HUES6 (cell line): Measurements from ENCODE around the gene NOVA2.

Experiments
- H3K27ac ChIP-seq: 2 replicates; pipeline ENCODE4 v1.7.0; 2013; ENCODE audit warnings: low read depth, mild to moderate bottlenecking, low read length, inconsistent platforms
- H3K27me3 ChIP-seq: 2 replicates; pipeline ENCODE4 v1.6.1; 2013; ENCODE audit warnings: low read length; ENCODE audit not compliant: control insufficient read depth, insufficient read depth
- H3K36me3 ChIP-seq: 2 replicates; pipeline ENCODE4 v1.6.1; 2013; ENCODE audit warnings: low read length; ENCODE audit not compliant: control insufficient read depth, insufficient read depth
- H3K4me1 ChIP-seq: 2 replicates; pipeline ENCODE4 v1.6.1; 2013; ENCODE audit warnings: low read length; ENCODE audit not compliant: control insufficient read depth, insufficient read depth
- H3K4me3 ChIP-seq: 2 replicates; pipeline ENCODE4 v1.5.1; 2013; ENCODE audit warnings: low read depth, low read length
- H3K9ac ChIP-seq: one replicate; pipeline ENCODE4 v1.6.1; 2013; ENCODE audit warnings: mild to moderate bottlenecking, low read length
- H3K9me3 ChIP-seq: 2 replicates; pipeline ENCODE4 v1.6.1; 2013; ENCODE audit warnings: low read depth, low read length; ENCODE audit not compliant: control insufficient read depth, insufficient read depth

Gene NOVA2

GRCh38 chr19:46016426-46017094 is 42.9 kb upstream of the NOVA2 start:
- H3K27ac ChIP-seq, result no peak overlapping the region
- no peak overlapping the region for H3K9ac ChIP-seq
- H3K9me3 ChIP-seq, result no peaks in the 10 kb centered on the region
- peak overlapping the region; percentile 59 for H3K4me3 ChIP-seq
- H3K4me1 ChIP-seq, result peaks cover 17% of the 10 kb centered on the region
- H3K27me3 ChIP-seq, result peaks cover 32% of the 10 kb centered on the region
- 0 out of 2 replicates have a peak, but pooled peaks cover 6% of the 10 kb centered on the region for H3K36me3 ChIP-seq

GRCh38 chr19:46015687-46016425 is 42.2 kb upstream of the NOVA2 start:
- peak overlapping the region; percentile 59 for H3K4me3 ChIP-seq
- H3K27ac ChIP-seq, result no peak overlapping the region
- no peak overlapping the region for H3K9ac ChIP-seq
- H3K9me3 ChIP-seq, result no peaks in the 10 kb centered on the region
- peaks cover 17% of the 10 kb centered on the region for H3K4me1 ChIP-seq
- peaks cover 32% of the 10 kb centered on the region for H3K27me3 ChIP-seq
- 0 out of 2 replicates have a peak, but pooled peaks cover 6% of the 10 kb centered on the region for H3K36me3 ChIP-seq

DNA sequence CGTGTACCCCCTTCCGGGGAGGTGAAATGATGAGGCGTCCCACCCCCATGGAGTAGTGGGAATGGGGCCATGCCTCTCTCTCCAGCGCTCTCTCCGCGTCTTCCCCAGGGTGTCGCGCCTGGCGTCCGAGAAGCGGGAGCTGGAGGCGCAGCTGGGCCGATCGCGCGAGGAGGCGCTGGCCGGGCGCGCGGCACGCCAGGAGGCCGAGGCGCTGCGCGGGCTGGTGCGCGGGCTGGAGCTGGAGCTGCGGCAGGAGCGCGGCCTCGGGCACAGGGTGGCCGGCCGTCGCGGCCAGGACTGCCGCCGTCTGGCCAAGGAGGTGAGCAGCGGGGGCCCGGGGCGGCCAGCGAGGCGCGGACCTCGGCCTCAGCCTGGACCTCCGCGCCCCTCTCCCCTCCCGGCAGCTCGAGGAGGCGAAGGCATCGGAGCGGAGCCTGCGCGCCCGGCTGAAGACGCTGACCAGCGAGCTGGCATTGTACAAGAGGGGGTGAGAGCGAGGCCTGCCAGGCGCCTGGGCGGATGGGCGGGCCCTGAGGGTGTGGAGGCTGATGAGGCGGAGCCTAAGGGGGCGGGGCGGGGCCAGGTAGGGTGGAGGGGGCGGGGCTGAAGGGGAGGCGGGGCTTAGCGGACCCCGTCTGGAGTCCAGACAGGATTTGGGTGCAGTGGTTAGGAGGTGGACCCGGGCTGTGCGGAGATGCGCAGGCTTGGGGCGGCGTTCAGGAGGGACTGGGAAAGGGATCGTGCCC is 41.4 kb upstream of the NOVA2 start:
- peaks cover 17% of the 10 kb centered on the region for H3K4me1 ChIP-seq
- H3K36me3 ChIP-seq, result peaks cover 6% of the 10 kb centered on the region; the same call in 1 of the 2 replicates
- H3K9ac ChIP-seq, result peak overlapping the region; percentile 38
- H3K4me3 ChIP-seq, result peak overlapping the region; percentile 59
- peaks cover 32% of the 10 kb centered on the region for H3K27me3 ChIP-seq
- no peak overlapping the region for H3K27ac ChIP-seq
- H3K9me3 ChIP-seq, result no peaks in the 10 kb centered on the region

GRCh38 chr19:46014534-46014933 is 40.9 kb upstream of the NOVA2 start:
- no peak overlapping the region for H3K27ac ChIP-seq
- H3K27me3 ChIP-seq, result peaks cover 32% of the 10 kb centered on the region
- H3K4me1 ChIP-seq, result peaks cover 17% of the 10 kb centered on the region
- peaks cover 6% of the 10 kb centered on the region; the same call in 1 of the 2 replicates for H3K36me3 ChIP-seq
- H3K9me3 ChIP-seq, result no peaks in the 10 kb centered on the region
- peak overlapping the region; percentile 38 for H3K9ac ChIP-seq
- H3K4me3 ChIP-seq, result peak overlapping the region; percentile 48

- peaks cover 11% of the 10 kb centered on the region; the same call in 1 of the 2 replicates for H3K36me3 ChIP-seq
- H3K4me1 ChIP-seq, result peaks cover 5% of the 10 kb centered on the region; the same call in 1 of the 2 replicates
- no peak overlapping the region for H3K9ac ChIP-seq
- no peak overlapping the region for H3K27ac ChIP-seq
- peaks cover 15% of the 10 kb centered on the region for H3K27me3 ChIP-seq
- no peak overlapping the region for H3K4me3 ChIP-seq
- H3K9me3 ChIP-seq, result no peaks in the 10 kb centered on the region
These were observed 36.2 kb upstream of the NOVA2 start for GRCh38 chr19:46009530-46010510.

DNA sequence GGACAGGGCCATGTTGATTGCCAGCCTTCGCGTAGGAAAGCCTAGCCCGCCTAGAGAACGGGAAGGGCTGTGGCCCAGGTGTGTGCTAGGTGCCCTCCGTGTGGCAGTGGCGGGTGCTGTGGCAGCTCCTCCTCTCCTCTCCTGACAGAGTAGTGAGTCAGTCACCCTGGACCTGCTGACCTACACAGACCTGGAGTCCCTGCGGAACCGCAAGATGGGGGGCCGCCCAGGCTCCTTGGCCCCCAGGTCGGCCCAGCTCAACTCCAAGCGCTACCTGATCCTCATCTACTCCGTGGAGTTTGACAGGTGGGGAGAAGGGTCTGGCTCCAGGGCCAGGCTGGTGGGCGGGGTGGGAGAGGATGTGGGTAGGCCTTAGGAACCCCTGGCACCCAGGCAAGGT is 32.7 kb upstream of the NOVA2 start:
- no peaks in the 10 kb centered on the region for H3K27me3 ChIP-seq
- no peak overlapping the region for H3K27ac ChIP-seq
- H3K4me1 ChIP-seq, result no peaks in the 10 kb centered on the region
- no peak overlapping the region for H3K4me3 ChIP-seq
- H3K9ac ChIP-seq, result no peak overlapping the region
- peaks cover 17% of the 10 kb centered on the region; the same call in 1 of the 2 replicates for H3K36me3 ChIP-seq
- H3K9me3 ChIP-seq, result no peaks in the 10 kb centered on the region

GRCh38 chr19:46002678-46003275 is 29.1 kb upstream of the NOVA2 start:
- Histone ChIP-seq H3K36me3 (peaks cover 15% of the 10 kb centered on the region; the same call in 1 of the 2 replicates), H3K9ac (no peak overlapping the region), H3K9me3 (no peaks in the 10 kb centered on the region), H3K4me3 (no peak overlapping the region), H3K27ac (no peak overlapping the region), H3K27me3 (peaks cover 3% of the 10 kb centered on the region; the same call in 1 of the 2 replicates), H3K4me1 (no peaks in the 10 kb centered on the region; the same call in 1 of the 2 replicates)

GRCh38 chr19:46000491-46001246 is 27.0 kb upstream of the NOVA2 start:
- Histone ChIP-seq H3K4me3 (peak overlapping the region; percentile 77), H3K4me1 (peaks cover 5% of the 10 kb centered on the region; the same call in 1 of the 2 replicates)

GRCh38 chr19:45999653-46000121 is 26.0 kb upstream of the NOVA2 start:
- H3K27ac ChIP-seq, result no peak overlapping the region

More at GRCh38 chr19:46000491-46001246, 27.0 kb upstream of the NOVA2 start:
- H3K36me3 ChIP-seq, result peaks cover 10% of the 10 kb centered on the region
- no peak overlapping the region for H3K27ac ChIP-seq
- H3K9me3 ChIP-seq, result no peaks in the 10 kb centered on the region
- H3K9ac ChIP-seq, result peak overlapping the region; percentile 31
- peaks cover 3% of the 10 kb centered on the region; the same call in 1 of the 2 replicates for H3K27me3 ChIP-seq

More at GRCh38 chr19:45999653-46000121, 26.0 kb upstream of the NOVA2 start:
- Histone ChIP-seq H3K27me3 (peaks cover 3% of the 10 kb centered on the region; the same call in 1 of the 2 replicates), H3K9ac (no peak overlapping the region), H3K36me3 (peaks cover 10% of the 10 kb centered on the region), H3K9me3 (no peaks in the 10 kb centered on the region), H3K4me1 (peaks cover 5% of the 10 kb centered on the region; the same call in 1 of the 2 replicates), H3K4me3 (peak overlapping the region; percentile 77)
